Neuron (in vitro differentiated cells): ENCODE results near the gene TMEM220.
"Not testable (repeated sequence)": the region's sequence is repeated elsewhere in the genome, so short reads cannot be mapped to it uniquely, and the experiment has no call there.

Experiments
- H2AFZ ChIP-seq: one replicate; pipeline ENCODE4 v1.6.1; 2013; ENCODE audit warnings: low read depth, mild to moderate bottlenecking, inconsistent platforms, low read length, moderate library complexity
- H3K27me3 ChIP-seq: one replicate; pipeline ENCODE4 v1.6.1; 2013; ENCODE audit warnings: low read length; ENCODE audit not compliant: insufficient read depth
- H3K36me3 ChIP-seq: one replicate; pipeline ENCODE4 v1.6.1; 2013; ENCODE audit warnings: low read length; ENCODE audit not compliant: insufficient read depth
- H3K4me1 ChIP-seq: one replicate; pipeline ENCODE4 v1.6.1; 2013; ENCODE audit warnings: low read length; ENCODE audit not compliant: insufficient read depth
- H3K4me3 ChIP-seq: 2 replicates; pipeline ENCODE4 v1.5.1; 2013; ENCODE audit warnings: mild to moderate bottlenecking, low read length, moderate library complexity
- H3K9me3 ChIP-seq: one replicate; pipeline ENCODE4 v1.6.1; 2013; ENCODE audit warnings: low read length

The TMEM220 gene

GRCh38 chr17:10732121-10732520 lies 2.3 kb upstream of the TMEM220 start:
- H3K4me1 ChIP-seq, H3K36me3 ChIP-seq, H3K9me3 ChIP-seq, H3K4me3 ChIP-seq, H2AFZ ChIP-seq, H3K27me3 ChIP-seq: not testable (repeated sequence)

- Histone ChIP-seq H3K9me3 (no peaks in the 10 kb centered on the region), H3K4me3 (no peak overlapping the region), H3K27me3 (peaks cover 2% of the 10 kb centered on the region), H3K36me3 (no peaks in the 10 kb centered on the region), H2AFZ (no peak overlapping the region), H3K4me1 (no peaks in the 10 kb centered on the region)
Observed at GRCh38 chr17:10731408-10731879, 1.6 kb upstream of the TMEM220 start.

DNA sequence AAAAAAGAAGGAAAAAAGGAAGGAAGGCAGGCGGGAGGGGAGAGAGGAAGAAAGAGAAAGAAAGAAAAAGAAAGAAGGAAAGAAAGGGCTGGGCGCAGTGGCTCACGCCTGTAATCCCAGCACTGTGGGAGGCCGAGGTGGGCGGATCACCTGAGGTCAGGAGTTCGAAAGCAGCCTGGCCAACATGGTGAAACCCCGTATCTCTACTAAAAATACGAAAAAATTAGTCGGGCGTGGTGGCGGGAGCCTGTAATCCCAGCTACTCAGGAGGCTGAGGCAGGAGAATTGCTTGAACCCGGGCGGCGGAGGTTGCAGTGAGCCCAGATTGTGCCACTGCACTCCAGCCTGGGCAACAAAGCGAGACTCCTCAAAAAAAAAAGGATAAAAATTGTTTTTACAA lies 424 bp upstream of the TMEM220 start:
- H3K4me1 ChIP-seq, H3K9me3 ChIP-seq, H3K27me3 ChIP-seq, H3K36me3 ChIP-seq, H2AFZ ChIP-seq, H3K4me3 ChIP-seq: not testable (repeated sequence)

GRCh38 chr17:10728331-10728892 lies 1.4 kb downstream of the TMEM220 start:
- Histone ChIP-seq H3K4me3 (no peak overlapping the region), H3K9me3 (no peaks in the 10 kb centered on the region), H2AFZ (no peak overlapping the region), H3K4me1 (no peaks in the 10 kb centered on the region), H3K36me3 (no peaks in the 10 kb centered on the region), H3K27me3 (peaks cover 2% of the 10 kb centered on the region)

DNA sequence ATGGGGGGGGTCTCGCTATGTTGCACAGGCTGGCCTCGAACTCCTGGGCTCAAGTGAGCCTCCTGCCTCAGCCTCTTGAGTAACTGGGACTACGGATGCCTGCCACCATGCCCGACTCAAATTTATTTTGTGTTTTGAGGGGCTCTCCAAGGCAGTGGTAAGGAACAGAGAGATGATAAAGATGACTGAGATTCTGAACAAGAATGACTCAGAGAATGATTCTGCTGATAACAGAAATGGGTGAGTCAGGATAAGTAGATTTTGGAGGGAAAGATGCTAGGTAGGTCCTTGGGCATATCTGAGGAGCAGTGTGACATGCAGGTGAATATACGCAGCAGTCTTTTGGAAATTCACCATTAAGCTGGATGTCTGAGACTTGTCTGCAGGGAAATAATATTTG lies 2.6 kb downstream of the TMEM220 start:
- no peak overlapping the region for H3K4me3 ChIP-seq
- H3K27me3 ChIP-seq = peaks cover 2% of the 10 kb centered on the region
- H3K36me3 ChIP-seq = no peaks in the 10 kb centered on the region
- H3K9me3 ChIP-seq = no peaks in the 10 kb centered on the region
- H2AFZ ChIP-seq = no peak overlapping the region
- no peaks in the 10 kb centered on the region for H3K4me1 ChIP-seq

- Histone ChIP-seq H3K4me3 (no peak overlapping the region), H3K9me3 (no peaks in the 10 kb centered on the region), H3K36me3 (no peaks in the 10 kb centered on the region), H3K4me1 (no peaks in the 10 kb centered on the region), H2AFZ (no peak overlapping the region), H3K27me3 (peaks cover 2% of the 10 kb centered on the region)
Observed at GRCh38 chr17:10726196-10726595, 3.6 kb downstream of the TMEM220 start.

DNA sequence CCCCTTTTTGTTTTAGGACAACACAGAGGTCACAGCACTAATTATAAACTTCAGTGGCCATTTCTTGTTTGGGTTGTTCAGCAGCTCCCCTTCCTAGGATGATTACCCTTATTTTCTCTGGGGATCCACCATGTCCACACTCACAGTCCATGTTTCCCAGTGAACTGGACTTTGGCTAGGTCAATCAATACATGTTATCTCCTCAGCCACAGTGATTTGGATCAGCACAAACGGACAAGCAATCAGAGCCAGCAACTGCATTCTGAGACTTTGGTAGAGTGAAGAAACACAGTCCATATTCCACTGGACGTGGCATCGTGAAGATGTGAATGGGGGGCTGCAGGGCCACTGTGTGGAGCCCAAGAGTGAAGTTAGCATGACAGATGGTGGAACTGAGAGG lies 4.6 kb downstream of the TMEM220 start:
- Histone ChIP-seq H3K4me3 (no peak overlapping the region), H3K27me3 (peaks cover 2% of the 10 kb centered on the region), H3K36me3 (no peaks in the 10 kb centered on the region), H3K9me3 (no peaks in the 10 kb centered on the region), H2AFZ (no peak overlapping the region), H3K4me1 (no peaks in the 10 kb centered on the region)

DNA sequence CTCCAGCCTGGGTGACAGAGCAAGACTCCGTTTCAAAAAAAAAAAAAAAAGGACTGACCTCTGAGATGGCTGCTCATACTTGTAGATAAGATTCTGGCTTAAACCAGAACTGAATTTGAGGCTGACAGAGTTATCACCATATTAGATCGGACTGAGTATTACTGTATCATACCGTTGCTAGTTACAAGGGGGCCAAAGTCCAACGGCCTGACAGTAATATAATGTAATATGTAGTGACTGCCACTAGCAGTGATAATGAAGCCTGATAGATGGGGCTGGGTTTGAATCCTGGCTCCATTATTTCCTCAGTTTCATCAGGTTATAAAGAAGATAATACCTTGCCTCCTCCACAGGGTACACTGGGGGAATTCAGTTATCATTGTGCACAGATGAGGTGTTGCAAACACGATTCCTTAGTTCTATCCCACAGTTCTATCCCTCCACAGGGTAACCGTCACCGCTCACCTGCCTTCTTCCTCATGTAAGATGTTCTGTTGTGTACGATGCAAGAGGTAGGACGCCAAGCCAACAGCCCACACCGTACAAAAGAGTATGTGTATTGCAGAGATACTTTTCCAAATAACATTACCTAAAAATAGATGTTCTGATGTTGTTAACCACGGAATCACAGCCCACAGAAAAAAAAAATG lies 5.2 kb downstream of the TMEM220 start:
- H3K9me3 ChIP-seq = no peaks in the 10 kb centered on the region
- peaks cover 2% of the 10 kb centered on the region for H3K27me3 ChIP-seq
- H3K36me3 ChIP-seq = no peaks in the 10 kb centered on the region
- H3K4me3 ChIP-seq = no peak overlapping the region
- no peaks in the 10 kb centered on the region for H3K4me1 ChIP-seq
- no peak overlapping the region for H2AFZ ChIP-seq

DNA sequence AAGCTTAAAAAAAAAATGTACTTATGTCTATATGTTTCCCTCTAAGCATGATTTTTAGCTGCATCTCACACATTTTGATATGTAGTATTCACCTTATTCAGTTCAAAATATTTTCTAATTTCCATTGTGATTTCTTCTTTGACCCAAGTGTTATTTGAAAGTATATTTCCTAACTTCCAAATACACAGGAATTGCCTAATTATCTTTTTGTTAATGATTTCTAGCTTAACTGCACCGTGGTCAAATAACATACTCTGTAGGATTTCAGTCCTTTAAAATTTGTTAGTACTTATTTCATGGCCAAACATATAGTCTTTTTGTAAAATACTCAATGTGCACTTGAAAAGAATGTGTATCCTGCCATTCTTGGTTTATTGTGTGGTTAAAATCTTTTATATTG lies 11.3 kb downstream of the TMEM220 start:
- Histone ChIP-seq H3K9me3 (no peaks in the 10 kb centered on the region), H3K36me3 (no peaks in the 10 kb centered on the region), H3K4me1 (no peaks in the 10 kb centered on the region), H3K4me3 (no peak overlapping the region), H2AFZ (no peak overlapping the region), H3K27me3 (no peaks in the 10 kb centered on the region)

GRCh38 chr17:10716218-10716617 lies 13.6 kb downstream of the TMEM220 start:
- Histone ChIP-seq H2AFZ (no peak overlapping the region), H3K4me3 (no peak overlapping the region), H3K36me3 (peaks cover 13% of the 10 kb centered on the region), H3K9me3 (no peaks in the 10 kb centered on the region), H3K4me1 (no peaks in the 10 kb centered on the region), H3K27me3 (no peaks in the 10 kb centered on the region)

DNA sequence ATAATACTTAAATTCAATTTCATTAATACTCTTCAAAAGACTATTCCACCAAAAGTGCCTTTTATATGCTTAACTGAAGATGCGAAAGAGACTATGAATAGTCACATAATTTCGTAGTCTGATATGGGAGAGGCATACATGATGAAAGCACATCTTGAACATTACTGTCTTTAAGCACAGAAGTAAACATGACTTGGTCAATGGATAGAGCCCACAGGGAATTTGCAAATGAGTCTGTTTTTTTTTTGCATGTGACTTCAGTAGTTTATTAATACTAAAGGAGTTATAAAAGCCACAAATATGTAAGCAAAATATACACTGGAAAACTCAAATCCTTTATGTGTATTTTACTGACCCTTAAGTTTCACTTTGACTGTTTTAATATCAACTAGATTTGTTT lies 16.5 kb downstream of the TMEM220 start:
- Histone ChIP-seq H3K36me3 (peaks cover 32% of the 10 kb centered on the region), H3K27me3 (no peaks in the 10 kb centered on the region), H3K4me1 (no peaks in the 10 kb centered on the region), H2AFZ (no peak overlapping the region), H3K4me3 (no peak overlapping the region), H3K9me3 (no peaks in the 10 kb centered on the region)

DNA sequence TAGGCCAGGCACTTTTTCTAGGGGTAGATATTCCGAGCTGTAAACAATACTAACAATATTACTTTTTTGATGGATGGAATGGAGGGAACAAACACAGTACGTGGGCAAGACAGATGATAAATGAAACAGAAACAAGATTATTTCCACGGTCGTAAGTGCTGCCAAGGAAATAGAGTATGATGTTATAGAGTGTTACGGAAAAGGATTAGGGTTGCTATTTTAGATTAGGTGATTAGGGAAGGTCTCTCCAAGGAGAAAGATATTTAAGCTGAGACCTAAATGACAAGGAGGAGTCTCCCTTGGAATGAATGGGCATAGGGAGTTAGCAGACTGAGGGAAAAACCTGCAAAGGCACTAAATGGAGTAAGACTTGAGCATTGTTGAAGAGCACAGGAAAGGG lies 24.1 kb downstream of the TMEM220 start:
- H2AFZ ChIP-seq = no peak overlapping the region
- H3K9me3 ChIP-seq = no peaks in the 10 kb centered on the region
- H3K4me1 ChIP-seq = no peaks in the 10 kb centered on the region
- peaks cover 46% of the 10 kb centered on the region for H3K36me3 ChIP-seq
- H3K4me3 ChIP-seq = no peak overlapping the region
- no peaks in the 10 kb centered on the region for H3K27me3 ChIP-seq

DNA sequence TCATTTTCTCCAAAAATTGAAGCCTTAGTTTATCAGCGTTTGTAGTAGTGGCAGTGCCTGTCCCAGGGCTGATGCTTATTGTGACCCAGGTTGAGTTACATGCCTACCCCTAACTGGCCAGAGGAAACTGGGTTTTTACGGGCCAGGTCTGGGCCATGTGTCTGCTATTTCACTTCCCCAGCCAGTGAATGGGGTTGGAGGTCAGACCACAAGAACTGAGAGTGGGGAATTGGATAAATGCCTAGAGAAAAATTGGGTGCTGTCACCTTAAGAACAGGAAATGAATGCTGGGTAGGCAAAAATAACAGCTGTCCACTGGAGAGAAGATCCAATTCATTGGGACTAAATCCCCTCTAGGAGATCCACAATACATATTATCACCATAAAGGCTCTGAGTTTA lies 27.2 kb downstream of the TMEM220 start:
- Histone ChIP-seq H3K27me3 (no peaks in the 10 kb centered on the region), H3K4me3 (no peak overlapping the region), H3K9me3 (no peaks in the 10 kb centered on the region), H2AFZ (no peak overlapping the region), H3K4me1 (peaks cover 5% of the 10 kb centered on the region), H3K36me3 (peaks cover 30% of the 10 kb centered on the region)

GRCh38 chr17:10699856-10700255 lies 30.0 kb downstream of the TMEM220 start:
- H3K36me3 ChIP-seq = peaks cover 12% of the 10 kb centered on the region

More at GRCh38 chr17:10699856-10700255, 30.0 kb downstream of the TMEM220 start:
- Histone ChIP-seq H2AFZ (no peak overlapping the region), H3K9me3 (no peaks in the 10 kb centered on the region), H3K4me1 (peaks cover 11% of the 10 kb centered on the region), H3K27me3 (no peaks in the 10 kb centered on the region), H3K4me3 (no peak overlapping the region)
